HEK293 (cell line): ENCODE measurements around the gene QRSL1.

Source experiments
- CTCF ChIP-seq: fragments of 450-650 bp; formaldehyde crosslinking; IDR thresholded peaks from 2 replicates; pipeline ENCODE4 v1.5.1; 2016; ENCODE audit warnings: missing biosample characterization, missing genetic modification characterization
- PATZ1 ChIP-seq: fragments of 450-650 bp; formaldehyde crosslinking; IDR thresholded peaks from 2 replicates; pipeline ENCODE4 v1.5.1; 2016; ENCODE audit warnings: missing biosample characterization, missing genetic modification characterization
- PBX3 ChIP-seq: sonication (generic); formaldehyde crosslinking; IDR thresholded peaks from 2 replicates; pipeline ENCODE4 v1.8.1; 2022; ENCODE audit warnings: mild to moderate bottlenecking, moderate library complexity, missing genetic modification reagents
- ZFP3 ChIP-seq: fragments of 450-650 bp; formaldehyde crosslinking; IDR thresholded peaks from 2 replicates; pipeline ENCODE4 v1.5.1; 2016; ENCODE audit warnings: low read depth, missing biosample characterization, missing genetic modification characterization
- ZNF132 ChIP-seq: fragments of 450-650 bp; formaldehyde crosslinking; IDR thresholded peaks from 2 replicates; pipeline ENCODE4 v1.5.1; 2017; ENCODE audit warnings: missing biosample characterization, missing genetic modification characterization, borderline replicate concordance
- ZNF274 ChIP-seq, 2 experiments: fragments of 200-500 bp in 1 of 2; fragments of 450-650 bp in 1 of 2; sonication (Bioruptor generic) in 1 of 2; formaldehyde crosslinking in 1 of 2; IDR thresholded peaks; 2 replicates each; pipeline versions ENCODE4 v1.5.1 to v1.6.1; 2014 to 2016; ENCODE audit warnings: borderline replicate concordance in 1 of 2, inconsistent platforms in 1 of 2, low read length in 1 of 2, missing biosample characterization in 1 of 2, missing genetic modification characterization in 1 of 2
- ZNF621 ChIP-seq: fragments of 450-650 bp; formaldehyde crosslinking; IDR thresholded peaks from 2 replicates; pipeline ENCODE4 v1.5.1; 2017; ENCODE audit warnings: missing biosample characterization, missing genetic modification characterization
- ZNF639 ChIP-seq: fragments of 450-650 bp; formaldehyde crosslinking; IDR thresholded peaks from 2 replicates; pipeline ENCODE4 v1.5.1; 2016; ENCODE audit warnings: missing biosample characterization, missing genetic modification characterization

- TF ChIP-seq CTCF (tag by site-specific recombination) (no peak), PATZ1 (tag by site-specific recombination) (no peak), ZFP3 (tag by site-specific recombination) (no peak), ZNF132 (tag by site-specific recombination) (no peak), ZNF621 (tag by site-specific recombination) (no peak), PBX3 (CRISPR knock-in tag) (no peak), ZNF639 (tag by site-specific recombination) (no peak), ZNF274 (IDR thresholded peaks at IDR 0.05; ENCODE audit: low read length) (no peak), ZNF274 (tag by site-specific recombination; IDR thresholded peaks at IDR 0.05; ENCODE audit: borderline replicate concordance) (no peak)
Observed at GRCh38 chr6:106614166-106614565, 15.2 kb upstream of the QRSL1 start.
